ENCODE results near the gene CHMP1B. TPM values are rescaled to one million over a fixed set of nuclear protein-coding genes. Genes with fewer than 3 reads are reported as not detected.

CHMP1B gene
- total RNA-seq, 1 donor from 2014 or later = 50.3 TPM

DNA sequence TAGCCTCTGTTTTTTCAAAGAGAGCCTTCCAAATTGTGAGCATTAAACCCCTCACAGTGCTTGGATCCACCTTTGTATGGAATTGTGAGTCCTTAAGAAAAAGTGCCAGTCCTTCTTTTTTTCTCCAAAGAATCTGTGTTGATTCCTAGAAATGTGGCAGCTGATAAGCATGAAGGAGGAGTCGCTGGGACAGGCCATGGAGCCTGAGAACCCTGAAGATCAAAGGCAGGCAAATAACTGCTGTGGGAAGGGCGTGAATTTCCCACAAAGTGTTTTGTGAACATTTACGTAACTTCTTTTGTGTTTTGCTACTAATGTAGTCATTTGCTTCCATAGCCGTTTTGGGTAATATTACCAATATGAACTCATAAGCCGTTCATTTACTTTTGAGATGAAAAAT lies 27.7 kb upstream of the CHMP1B start:
- H3K27me3 Mint-ChIP-seq (ENCODE audit: unreplicated experiment) = peaks cover 13% of the 10 kb centered on the region
- no peaks in the 10 kb centered on the region for H3K9me3 Mint-ChIP-seq (ENCODE audit: unreplicated experiment)
- no peak for DNase-seq (ENCODE audit: extremely low spot score, unreplicated experiment)
- no peak overlapping the region for H3K4me3 Mint-ChIP-seq (ENCODE audit: unreplicated experiment)
- no peaks in the 10 kb centered on the region for H3K36me3 Mint-ChIP-seq (ENCODE audit: unreplicated experiment)
- TF ChIP-seq CTCF (IDR thresholded peaks at IDR 0.05) = no peak
- H3K27ac Mint-ChIP-seq (ENCODE audit: unreplicated experiment) = no peak overlapping the region
- no peaks in the 10 kb centered on the region for H3K4me1 Mint-ChIP-seq (ENCODE audit: unreplicated experiment)

DNA sequence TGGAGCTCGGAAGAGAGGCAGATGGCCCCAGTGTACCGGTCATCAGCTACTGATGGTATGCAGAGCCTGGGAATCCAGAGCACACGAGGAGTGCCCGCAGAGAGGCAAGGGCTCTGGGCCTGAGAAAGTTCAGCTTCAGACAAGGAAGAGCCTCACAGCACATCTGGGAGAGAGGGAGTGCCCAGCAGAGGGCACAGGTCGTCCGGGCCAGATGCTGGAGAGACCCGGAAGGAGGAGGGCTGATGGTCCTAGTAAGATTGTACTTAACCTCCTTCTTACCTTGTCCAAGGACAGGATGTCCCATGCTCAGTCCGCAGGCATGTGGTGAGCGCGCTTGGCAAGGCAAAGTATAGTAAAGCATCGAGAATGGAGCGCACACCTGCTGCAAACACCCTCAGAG lies 24.4 kb upstream of the CHMP1B start:
- H3K36me3 Mint-ChIP-seq (ENCODE audit: unreplicated experiment) = no peaks in the 10 kb centered on the region
- H3K27ac Mint-ChIP-seq (ENCODE audit: unreplicated experiment) = no peak overlapping the region
- no peaks in the 10 kb centered on the region for H3K9me3 Mint-ChIP-seq (ENCODE audit: unreplicated experiment)
- no peaks in the 10 kb centered on the region for H3K27me3 Mint-ChIP-seq (ENCODE audit: unreplicated experiment)
- no peaks in the 10 kb centered on the region for H3K4me1 Mint-ChIP-seq (ENCODE audit: unreplicated experiment)
- no peak for DNase-seq (ENCODE audit: extremely low spot score, unreplicated experiment)
- no peak for TF ChIP-seq CTCF (IDR thresholded peaks at IDR 0.05)
- H3K4me3 Mint-ChIP-seq (ENCODE audit: unreplicated experiment) = no peak overlapping the region

DNA sequence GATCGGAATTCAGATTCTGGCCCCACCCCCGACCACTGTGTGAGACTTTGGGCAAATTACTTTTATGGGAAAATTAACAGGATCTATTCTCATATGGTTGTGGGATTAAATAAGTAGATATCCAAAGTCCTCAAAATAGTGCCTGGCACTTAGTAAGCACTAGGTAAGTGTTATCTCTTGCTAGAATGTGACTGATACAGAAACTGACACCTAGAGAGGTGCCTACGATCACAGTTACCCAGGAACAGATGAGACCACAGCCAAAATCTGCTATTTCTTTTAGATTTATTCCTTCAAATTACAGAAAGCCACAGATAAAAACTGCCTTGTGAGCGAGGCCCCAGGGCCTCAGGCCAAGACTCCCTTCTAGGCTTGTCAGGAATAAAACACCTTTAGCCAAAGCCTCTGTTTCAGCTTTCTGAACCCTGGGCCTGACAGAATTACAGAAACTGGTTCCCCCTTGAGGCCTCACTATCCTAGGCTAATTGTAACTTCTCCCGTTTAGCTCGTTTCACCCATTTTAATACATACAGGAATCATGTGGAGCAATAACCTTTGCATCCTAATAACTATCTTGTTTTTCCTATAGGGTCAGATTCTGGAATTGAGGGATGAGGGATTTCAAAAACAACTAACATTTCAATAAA lies 22.3 kb upstream of the CHMP1B start:
- TF ChIP-seq CTCF (IDR thresholded peaks at IDR 0.05) = no peak
- no peaks in the 10 kb centered on the region for H3K36me3 Mint-ChIP-seq (ENCODE audit: unreplicated experiment)
- H3K4me3 Mint-ChIP-seq (ENCODE audit: unreplicated experiment) = no peak overlapping the region
- H3K4me1 Mint-ChIP-seq (ENCODE audit: unreplicated experiment) = no peaks in the 10 kb centered on the region
- no peak for DNase-seq (ENCODE audit: extremely low spot score, unreplicated experiment)
- no peaks in the 10 kb centered on the region for H3K27me3 Mint-ChIP-seq (ENCODE audit: unreplicated experiment)
- H3K27ac Mint-ChIP-seq (ENCODE audit: unreplicated experiment) = no peak overlapping the region
- H3K9me3 Mint-ChIP-seq (ENCODE audit: unreplicated experiment) = no peaks in the 10 kb centered on the region

DNA sequence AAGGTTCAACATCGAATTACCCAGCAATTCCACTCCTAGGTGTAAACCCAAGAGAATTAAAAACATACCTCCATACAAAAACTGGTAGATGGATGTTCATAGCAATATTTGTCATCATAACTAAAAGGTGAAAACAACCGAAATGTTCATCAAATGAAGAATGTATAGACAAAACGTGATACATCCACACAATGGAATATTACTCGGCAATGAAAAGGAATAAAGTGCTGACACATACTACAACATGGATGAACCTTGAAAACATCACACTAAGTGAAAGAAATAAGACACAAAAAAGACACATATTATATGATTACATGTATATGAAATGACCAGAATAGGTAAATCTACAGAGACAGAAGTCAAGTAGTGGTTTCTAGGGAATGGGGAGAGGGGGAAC lies 20.6 kb upstream of the CHMP1B start:
- TF ChIP-seq CTCF (IDR thresholded peaks at IDR 0.05) = no peak
- H3K27ac Mint-ChIP-seq (ENCODE audit: unreplicated experiment) = no peak overlapping the region
- H3K4me3 Mint-ChIP-seq (ENCODE audit: unreplicated experiment) = no peak overlapping the region
- no peaks in the 10 kb centered on the region for H3K27me3 Mint-ChIP-seq (ENCODE audit: unreplicated experiment)
- no peaks in the 10 kb centered on the region for H3K9me3 Mint-ChIP-seq (ENCODE audit: unreplicated experiment)
- H3K36me3 Mint-ChIP-seq (ENCODE audit: unreplicated experiment) = no peaks in the 10 kb centered on the region
- no peak for DNase-seq (ENCODE audit: extremely low spot score, unreplicated experiment)
- H3K4me1 Mint-ChIP-seq (ENCODE audit: unreplicated experiment) = no peaks in the 10 kb centered on the region

DNA sequence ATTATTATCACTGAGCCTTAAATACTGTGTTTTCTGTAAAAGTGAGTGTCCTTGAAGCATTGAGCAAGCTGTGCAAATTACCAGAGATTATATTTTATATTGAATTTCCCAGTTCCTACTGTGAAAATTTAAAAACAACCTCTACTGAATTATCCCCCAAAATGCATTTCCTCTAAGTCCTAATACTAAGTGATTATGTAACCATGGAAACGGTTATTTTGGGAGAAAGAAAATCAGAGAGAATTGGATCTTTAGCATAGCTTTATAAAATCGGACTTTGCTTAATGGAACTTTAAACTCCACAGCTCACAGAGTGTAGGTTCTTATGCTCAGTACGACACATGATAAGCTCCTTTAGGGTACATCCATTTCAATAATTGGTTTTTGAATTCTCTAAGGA lies 19.3 kb upstream of the CHMP1B start:
- no peak overlapping the region for H3K4me3 Mint-ChIP-seq (ENCODE audit: unreplicated experiment)
- H3K27ac Mint-ChIP-seq (ENCODE audit: unreplicated experiment) = no peak overlapping the region
- H3K36me3 Mint-ChIP-seq (ENCODE audit: unreplicated experiment) = no peaks in the 10 kb centered on the region
- no peak for DNase-seq (ENCODE audit: extremely low spot score, unreplicated experiment)
- no peaks in the 10 kb centered on the region for H3K27me3 Mint-ChIP-seq (ENCODE audit: unreplicated experiment)
- TF ChIP-seq CTCF (IDR thresholded peaks at IDR 0.05) = no peak
- H3K9me3 Mint-ChIP-seq (ENCODE audit: unreplicated experiment) = no peaks in the 10 kb centered on the region
- no peaks in the 10 kb centered on the region for H3K4me1 Mint-ChIP-seq (ENCODE audit: unreplicated experiment)

Measured in osteocyte (in vitro differentiated cells).